Activated CD4-positive, alpha-beta T cell treated with anti-CD3 and anti-CD28 coated beads, Interleukin-2, Interleukin-4, amounts not matched to agents 100 ng/mL and 50 ng/mL, durations not matched to agents 16 hours and 8 hours (primary cell): ENCODE data around the gene AP5S1.
"Not testable (repeated sequence)": the region's sequence is repeated elsewhere in the genome, so short reads cannot be mapped to it uniquely, and the experiment has no call there.

Experiments
- DNase-seq: peaks from one replicate; pipeline ENCODE4 v3.0.0-alpha.2; 2020; ENCODE audit warnings: low spot score

Gene AP5S1

GRCh38 chr20:3812975-3813847, 7.1 kb upstream of the AP5S1 start:
- DNase-seq, result no peak

- no peak for DNase-seq
These were observed 6.3 kb upstream of the AP5S1 start for GRCh38 chr20:3813848-3814581.

GRCh38 chr20:3814928-3815495, 5.3 kb upstream of the AP5S1 start:
- DNase-seq, result no peak

GRCh38 chr20:3815703-3816315, 4.5 kb upstream of the AP5S1 start:
- DNase-seq, result peak; percentile 45

GRCh38 chr20:3818155-3819151, 1.9 kb upstream of the AP5S1 start:
- DNase-seq, result no peak

DNA sequence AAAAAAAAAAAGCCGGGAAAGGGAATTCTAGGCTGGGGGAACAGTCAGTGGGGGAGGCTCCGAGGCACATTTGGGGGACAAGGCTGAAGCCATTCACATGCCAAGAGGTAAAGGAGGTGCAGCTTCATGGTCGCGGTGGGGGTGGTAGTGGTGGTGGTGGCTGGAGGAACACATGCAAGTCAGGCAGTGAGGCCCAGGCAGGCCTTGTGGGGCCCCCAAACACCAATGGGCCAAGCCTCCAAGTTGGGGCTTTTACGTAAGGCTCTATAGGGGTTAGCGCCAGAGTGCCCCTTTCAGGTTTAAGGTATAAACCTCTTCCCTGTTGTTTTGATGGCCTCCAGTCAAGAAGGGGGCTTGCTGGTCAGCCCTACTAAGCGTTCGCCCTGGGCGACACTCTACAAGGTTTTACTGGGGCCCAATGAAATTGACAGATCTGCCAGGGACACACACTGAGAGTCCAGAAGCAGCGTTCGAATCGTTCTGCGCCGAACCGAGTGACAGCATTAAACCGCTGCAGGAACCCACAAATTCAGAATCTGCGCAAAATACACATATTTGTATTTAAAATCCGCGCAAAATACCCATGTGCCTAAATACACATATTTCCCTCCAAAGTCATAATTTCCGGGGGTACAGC, 818 bp upstream of the AP5S1 start:
- DNase-seq, result no peak

DNA sequence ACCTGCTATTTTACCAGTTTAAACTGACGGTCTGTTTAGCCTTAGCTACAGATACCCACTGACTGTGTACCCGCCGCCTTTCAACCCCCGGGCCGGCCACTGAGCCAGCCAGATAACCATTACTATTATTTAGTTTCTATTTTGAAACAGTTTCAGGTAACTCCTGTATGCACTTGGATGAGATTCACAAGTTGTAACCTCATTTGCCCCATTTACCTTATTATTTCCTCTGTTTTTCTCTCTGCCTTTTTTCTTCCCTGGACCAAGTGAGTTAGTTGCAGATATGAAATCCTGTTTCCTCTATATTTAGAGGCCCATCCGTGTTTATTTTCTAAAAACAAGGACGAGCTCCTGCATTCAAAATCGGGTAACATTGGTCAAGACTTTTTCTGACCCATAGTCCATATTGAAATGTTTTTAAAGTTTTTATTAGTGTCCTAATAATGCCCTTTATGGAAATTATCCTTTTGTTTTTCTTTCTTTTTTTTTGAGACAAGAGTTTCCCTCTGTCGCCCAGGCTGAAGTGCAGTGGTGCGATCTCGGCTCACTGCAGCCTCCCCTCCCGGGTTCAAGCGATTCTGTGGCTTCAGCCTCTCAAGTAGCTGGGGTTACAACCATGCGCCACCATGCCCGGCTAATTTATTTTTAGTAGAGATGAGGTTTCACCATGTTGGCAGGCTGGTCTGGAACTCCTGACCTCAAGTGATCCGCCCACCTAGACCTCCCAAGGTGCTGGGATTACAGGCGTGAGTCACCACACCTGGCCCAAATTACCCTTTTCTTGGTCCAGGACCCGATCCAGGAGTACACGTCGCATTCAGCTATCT, 767 bp downstream of the AP5S1 start:
- no peak for DNase-seq

GRCh38 chr20:3821996-3822395, 1.6 kb downstream of the AP5S1 start:
- DNase-seq, result no peak

GRCh38 chr20:3823881-3824280, 3.5 kb downstream of the AP5S1 start:
- DNase-seq, result no peak

- no peak for DNase-seq
These were observed 5.2 kb downstream of the AP5S1 start for GRCh38 chr20:3825526-3825925.

DNA sequence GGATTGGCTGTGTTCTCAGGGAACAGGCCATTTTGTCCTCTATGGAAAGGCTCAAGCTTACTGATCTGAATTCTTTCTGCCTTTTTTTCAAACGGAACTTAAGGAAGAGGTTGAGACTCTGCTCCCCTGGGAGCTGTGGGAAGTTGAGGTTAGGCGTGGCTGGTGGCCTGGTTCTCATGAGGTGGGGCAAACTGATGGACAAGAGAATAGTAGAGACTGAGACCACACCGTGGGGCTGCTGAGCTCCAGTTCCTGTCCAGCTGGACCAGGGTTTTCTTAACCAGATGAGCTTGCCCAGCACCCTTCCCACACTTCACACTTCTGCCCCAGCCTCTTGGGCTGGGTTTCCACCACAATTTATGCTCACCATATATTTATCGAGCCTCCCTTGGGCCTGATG, 6.1 kb downstream of the AP5S1 start:
- DNase-seq, result no peak

- no peak for DNase-seq
These were observed 8.5 kb downstream of the AP5S1 start for GRCh38 chr20:3828798-3829197.

- DNase-seq, result not testable (repeated sequence)
These were observed 9.5 kb downstream of the AP5S1 start for GRCh38 chr20:3829891-3830290.

DNA sequence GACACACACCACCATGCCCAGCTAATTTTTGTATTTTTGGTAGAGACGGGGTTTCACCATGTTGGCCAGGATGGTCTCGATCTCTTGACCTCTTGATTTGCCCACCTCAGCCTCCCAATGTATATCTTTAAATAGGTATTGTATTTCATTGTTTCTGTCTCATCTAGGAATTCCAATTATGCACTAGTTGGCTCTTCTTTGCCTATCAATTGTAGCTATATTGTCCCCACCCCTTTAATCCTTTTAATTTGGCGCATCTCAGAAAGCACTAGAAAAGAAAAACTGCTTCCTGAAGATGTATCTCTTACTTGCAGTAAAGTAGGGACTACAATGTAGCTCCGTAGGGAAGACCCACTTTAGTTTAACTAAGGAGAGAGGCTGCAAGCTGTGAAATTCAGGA, 15.8 kb downstream of the AP5S1 start:
- DNase-seq, result no peak

DNA sequence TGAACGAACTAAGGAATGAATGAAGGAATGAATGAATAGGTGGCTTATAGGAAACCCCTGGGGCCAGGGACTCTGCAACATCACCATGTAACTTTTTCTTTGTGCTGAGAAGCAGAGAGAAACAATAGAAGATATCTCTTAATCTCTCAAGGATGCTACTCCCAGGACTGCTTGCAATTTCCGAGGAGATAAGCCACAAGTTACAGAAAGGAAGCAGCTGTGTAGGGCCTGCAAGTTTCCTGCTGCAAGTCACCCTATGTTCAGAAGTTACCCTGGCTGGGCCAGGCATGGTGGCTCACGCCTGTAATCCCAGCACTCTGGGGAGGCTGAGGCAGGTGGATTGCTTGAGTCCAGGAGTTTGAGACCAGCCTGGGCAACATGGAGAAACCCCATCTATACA, 19.0 kb downstream of the AP5S1 start:
- DNase-seq, result no peak

DNA sequence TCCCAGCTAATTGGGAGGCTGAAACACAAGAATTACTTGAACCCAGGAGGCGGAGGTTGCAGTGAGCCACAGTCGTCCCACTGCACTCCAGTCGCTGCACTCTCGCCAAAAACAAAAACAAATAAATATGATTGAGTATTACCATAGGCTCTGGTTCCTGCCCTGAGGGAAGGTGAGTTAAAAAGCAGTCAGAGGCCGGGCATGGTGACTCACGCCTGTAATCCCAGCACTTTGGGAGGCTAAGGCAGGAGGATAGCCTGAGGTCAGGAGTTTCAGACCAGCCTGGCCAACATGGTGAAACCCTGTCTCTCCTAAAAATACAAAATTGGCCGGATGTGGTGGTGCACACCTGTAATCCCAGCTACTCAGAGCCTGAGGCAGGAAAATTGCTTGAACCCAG, 19.9 kb downstream of the AP5S1 start:
- DNase-seq, result not testable (repeated sequence)

DNA sequence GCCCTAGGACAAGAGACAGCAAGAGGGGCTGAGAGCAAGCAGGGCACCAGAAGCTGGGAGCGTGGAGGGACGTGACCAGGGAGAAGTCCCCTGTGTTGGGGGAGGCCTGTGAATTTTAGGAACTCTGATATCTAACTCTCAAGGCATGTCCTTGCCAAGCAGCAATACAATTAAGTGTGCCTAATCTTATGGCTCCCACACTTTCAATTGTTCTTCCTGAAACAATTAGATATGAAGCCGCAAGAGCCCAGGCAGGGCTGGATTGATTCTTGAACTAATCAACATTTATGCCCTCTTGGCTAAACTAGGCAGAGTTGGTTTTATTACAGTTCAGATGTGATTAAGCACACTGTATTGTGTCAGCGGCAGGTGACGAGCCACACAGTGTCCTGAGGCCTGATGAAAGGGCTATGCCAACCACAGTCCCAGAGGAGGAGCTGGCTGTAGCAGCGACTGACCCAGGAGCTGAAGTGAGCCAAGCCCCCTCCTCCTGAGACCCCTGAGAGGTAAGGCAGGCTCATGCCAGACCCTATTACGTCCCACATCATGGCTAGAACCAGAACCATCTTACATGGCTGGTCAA, 22.1 kb downstream of the AP5S1 start:
- no peak for DNase-seq

DNA sequence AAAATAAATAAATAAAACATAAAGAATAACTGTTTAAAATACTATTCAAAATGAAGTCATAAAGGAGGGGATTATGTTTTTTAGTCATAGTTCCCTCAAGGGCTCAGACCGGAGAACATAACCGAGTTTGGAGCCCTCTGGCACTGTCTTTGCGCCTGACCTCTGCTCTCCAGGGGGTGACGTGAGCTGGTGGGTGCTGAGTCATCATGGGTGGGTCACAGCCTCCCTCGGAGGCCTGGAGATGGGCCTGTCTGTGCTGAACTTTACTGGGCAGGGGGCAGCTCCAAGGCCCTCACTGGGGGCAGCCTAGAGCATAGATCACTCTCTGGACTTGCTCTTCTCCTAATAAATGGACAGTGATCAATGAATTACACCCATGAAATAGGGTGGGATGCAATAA, 23.1 kb downstream of the AP5S1 start:
- no peak for DNase-seq

GRCh38 chr20:3843990-3844619, 23.8 kb downstream of the AP5S1 start:
- not testable (repeated sequence) for DNase-seq
